ENCODE results near the gene GIMAP2.
"Not testable (repeated sequence)": the region's sequence is repeated elsewhere in the genome, so short reads cannot be mapped to it uniquely, and the experiment has no call there.

GIMAP2 gene

GRCh38 chr7:150665896-150666295 lies 19.6 kb upstream of the GIMAP2 start:
- no peak for TF ChIP-seq CTCF (IDR thresholded peaks at IDR 0.05; ENCODE audit: borderline replicate concordance, insufficient read depth, low read depth, low read length)
- no peak overlapping the region for H3K4me3 ChIP-seq (ENCODE audit: low read depth, low read length)

GRCh38 chr7:150666412-150666811 lies 19.1 kb upstream of the GIMAP2 start:
- no peak overlapping the region for H3K4me3 ChIP-seq (ENCODE audit: low read depth, low read length)
- TF ChIP-seq CTCF (IDR thresholded peaks at IDR 0.05; ENCODE audit: borderline replicate concordance, insufficient read depth, low read depth, low read length): no peak

GRCh38 chr7:150668472-150668911 lies 17.0 kb upstream of the GIMAP2 start:
- H3K4me3 ChIP-seq (ENCODE audit: low read depth, low read length): no peak overlapping the region

GRCh38 chr7:150668977-150669376 lies 16.5 kb upstream of the GIMAP2 start:
- no peak overlapping the region for H3K4me3 ChIP-seq (ENCODE audit: low read depth, low read length)
- no peak for TF ChIP-seq CTCF (IDR thresholded peaks at IDR 0.05; ENCODE audit: borderline replicate concordance, insufficient read depth, low read depth, low read length)

More at GRCh38 chr7:150668472-150668911, 17.0 kb upstream of the GIMAP2 start:
- TF ChIP-seq CTCF (IDR thresholded peaks at IDR 0.05; ENCODE audit: borderline replicate concordance, insufficient read depth, low read depth, low read length): no peak

- not testable (repeated sequence) for H3K4me3 ChIP-seq (ENCODE audit: low read depth, low read length)
Observed at GRCh38 chr7:150671798-150672585, 13.5 kb upstream of the GIMAP2 start.

- TF ChIP-seq CTCF (IDR thresholded peaks at IDR 0.05; ENCODE audit: borderline replicate concordance, insufficient read depth, low read depth, low read length): no peak
- H3K4me3 ChIP-seq (ENCODE audit: low read depth, low read length): no peak overlapping the region
Observed at GRCh38 chr7:150675714-150676113, 9.8 kb upstream of the GIMAP2 start.

- H3K4me3 ChIP-seq (ENCODE audit: low read depth, low read length): not testable (repeated sequence)
Observed at GRCh38 chr7:150676276-150676675, 9.2 kb upstream of the GIMAP2 start.

- not testable (repeated sequence) for H3K4me3 ChIP-seq (ENCODE audit: low read depth, low read length)
Observed at GRCh38 chr7:150676854-150677253, 8.7 kb upstream of the GIMAP2 start.

GRCh38 chr7:150678601-150679000 lies 6.9 kb upstream of the GIMAP2 start:
- not testable (repeated sequence) for H3K4me3 ChIP-seq (ENCODE audit: low read depth, low read length)

- not testable (repeated sequence) for H3K4me3 ChIP-seq (ENCODE audit: low read depth, low read length)
Observed at GRCh38 chr7:150680364-150680763, 5.1 kb upstream of the GIMAP2 start.
